Muscle layer of colon (tissue), 2 donors: ENCODE measurements around the gene TMEM8B.

ENCODE experiments used
- H3K27ac ChIP-seq: one replicate; pipeline ENCODE4 v1.7.0; 2013; ENCODE audit warnings: low read depth, mild to moderate bottlenecking, low read length, moderate library complexity
- H3K27me3 ChIP-seq, 2 donors: one replicate each; pipeline ENCODE4 v1.7.0; 2013; ENCODE audit warnings: low read length in 2 of 2, mild to moderate bottlenecking in 2 of 2; ENCODE audit not compliant: insufficient read depth in 2 of 2, control insufficient read depth in 1 of 2
- H3K36me3 ChIP-seq: one replicate; pipeline ENCODE4 v1.7.0; 2013; ENCODE audit warnings: mild to moderate bottlenecking, low read length; ENCODE audit not compliant: insufficient read depth
- H3K4me1 ChIP-seq: one replicate; pipeline ENCODE4 v1.7.0; 2013; ENCODE audit warnings: mild to moderate bottlenecking, low read length; ENCODE audit not compliant: insufficient read depth
- H3K4me3 ChIP-seq, 2 donors: one replicate each; pipeline ENCODE4 v1.7.0; 2013; ENCODE audit warnings: low read length in 2 of 2, low read depth in 1 of 2, mild to moderate bottlenecking in 1 of 2, moderate library complexity in 1 of 2
- H3K9ac ChIP-seq: one replicate; pipeline ENCODE4 v1.7.0; 2013; ENCODE audit warnings: low read length
- H3K9me3 ChIP-seq: one replicate; pipeline ENCODE4 v1.7.0; 2013; ENCODE audit warnings: mild to moderate bottlenecking, low read length
- donor health status: abdominal sarcoma.
- donor health status: Adenocarcinoma of cecum.

TMEM8B gene

GRCh38 chr9:35793461-35793860 lies 35.6 kb upstream of the TMEM8B start:
- H3K27me3 ChIP-seq, result no peaks in the 10 kb centered on the region
- H3K4me3 ChIP-seq, result peak overlapping the region; percentile 6 to 41
- no peaks in the 10 kb centered on the region for H3K9me3 ChIP-seq
- H3K36me3 ChIP-seq, result no peaks in the 10 kb centered on the region
- H3K4me1 ChIP-seq, result peaks cover 30% of the 10 kb centered on the region
- peak overlapping the region; percentile 37 for H3K9ac ChIP-seq
- peak overlapping the region; percentile 20 for H3K27ac ChIP-seq

DNA sequence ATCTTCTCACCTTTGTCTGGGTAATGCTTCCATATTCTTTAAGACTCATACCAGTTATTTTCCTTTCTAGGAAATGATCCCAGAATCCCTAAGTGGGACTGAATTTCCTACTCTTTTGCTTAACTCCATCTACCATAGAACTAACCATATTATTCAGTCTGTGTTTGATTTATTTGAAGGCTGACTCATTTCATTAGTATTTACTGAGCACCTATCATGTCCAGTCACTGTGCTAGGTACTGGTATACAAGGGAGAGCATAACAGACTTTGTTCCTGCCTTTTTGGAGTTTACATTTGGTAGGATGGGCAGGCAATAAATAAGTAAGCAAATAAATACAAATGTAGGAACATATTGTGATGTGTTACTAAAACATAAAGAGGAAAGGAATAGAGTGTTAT lies 33.3 kb upstream of the TMEM8B start:
- Histone ChIP-seq H3K9ac (no peak overlapping the region), H3K36me3 (peaks cover 9% of the 10 kb centered on the region), H3K4me3 (no peak overlapping the region), H3K4me1 (peaks cover 23% of the 10 kb centered on the region), H3K27me3 (no peaks in the 10 kb centered on the region), H3K27ac (no peak overlapping the region), H3K9me3 (no peaks in the 10 kb centered on the region)

- peaks cover 27% of the 10 kb centered on the region for H3K36me3 ChIP-seq
- H3K4me1 ChIP-seq, result peaks cover 15% of the 10 kb centered on the region
- no peaks in the 10 kb centered on the region for H3K9me3 ChIP-seq
Measured at GRCh38 chr9:35797311-35798109, 31.5 kb upstream of the TMEM8B start.

GRCh38 chr9:35798658-35799374 lies 30.2 kb upstream of the TMEM8B start:
- H3K27me3 ChIP-seq, result no peaks in the 10 kb centered on the region
- H3K9me3 ChIP-seq, result no peaks in the 10 kb centered on the region
- H3K36me3 ChIP-seq, result peaks cover 31% of the 10 kb centered on the region
- no peak overlapping the region for H3K4me3 ChIP-seq
- H3K4me1 ChIP-seq, result peaks cover 2% of the 10 kb centered on the region
- no peak overlapping the region for H3K27ac ChIP-seq
- no peak overlapping the region for H3K9ac ChIP-seq

More at GRCh38 chr9:35797311-35798109, 31.5 kb upstream of the TMEM8B start:
- H3K4me3 ChIP-seq, result no peak overlapping the region
- no peak overlapping the region for H3K27ac ChIP-seq
- no peak overlapping the region for H3K9ac ChIP-seq
- no peaks in the 10 kb centered on the region for H3K27me3 ChIP-seq

GRCh38 chr9:35800530-35800929 lies 28.5 kb upstream of the TMEM8B start:
- no peak overlapping the region for H3K9ac ChIP-seq
- H3K36me3 ChIP-seq, result peaks cover 38% of the 10 kb centered on the region
- H3K4me3 ChIP-seq, result no peak overlapping the region
- H3K4me1 ChIP-seq, result no peaks in the 10 kb centered on the region
- H3K27me3 ChIP-seq, result no peaks in the 10 kb centered on the region
- no peaks in the 10 kb centered on the region for H3K9me3 ChIP-seq
- no peak overlapping the region for H3K27ac ChIP-seq

DNA sequence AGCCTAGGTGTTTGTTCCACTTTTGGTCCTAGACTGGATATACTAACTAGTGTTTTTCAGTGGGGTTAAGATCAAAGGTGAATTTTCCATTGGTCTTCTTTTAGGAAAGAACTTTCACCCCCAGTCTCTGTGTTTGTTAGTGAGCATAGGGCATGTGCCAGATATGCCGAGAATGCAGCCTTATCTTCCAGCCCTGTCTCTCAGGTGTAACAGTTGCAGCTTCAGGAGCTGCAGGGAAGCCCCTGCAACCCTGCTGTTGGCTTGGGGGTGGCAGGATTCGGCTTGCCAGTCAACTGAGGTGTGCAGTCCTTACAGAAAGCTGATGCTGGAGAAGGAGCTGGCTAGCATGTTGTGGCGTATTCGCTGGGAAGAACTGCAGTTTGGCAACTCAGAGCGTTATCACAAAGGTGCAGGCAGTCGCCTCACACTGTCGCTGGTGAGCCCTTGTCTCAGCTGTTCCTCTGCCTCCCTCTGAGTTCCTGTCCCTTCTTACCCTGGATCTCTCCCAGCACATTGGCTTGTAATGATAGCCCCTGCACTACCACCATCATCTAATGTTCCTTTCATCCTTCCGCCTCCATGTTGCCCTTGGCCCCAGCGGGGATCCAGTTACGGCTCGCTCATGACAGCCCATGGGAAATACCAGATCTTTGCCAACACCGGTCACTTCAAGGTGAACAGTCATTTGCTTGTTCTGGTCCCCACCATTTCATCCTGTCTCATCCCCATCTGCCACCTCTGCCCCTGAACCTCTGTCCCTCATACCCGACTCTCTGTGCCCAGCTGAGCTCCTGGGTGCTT lies 27.5 kb upstream of the TMEM8B start:
- H3K9me3 ChIP-seq, result no peaks in the 10 kb centered on the region
- no peak overlapping the region for H3K4me3 ChIP-seq
- peaks cover 48% of the 10 kb centered on the region for H3K36me3 ChIP-seq
- no peak overlapping the region for H3K9ac ChIP-seq
- no peak overlapping the region for H3K27ac ChIP-seq
- no peaks in the 10 kb centered on the region for H3K4me1 ChIP-seq
- H3K27me3 ChIP-seq, result no peaks in the 10 kb centered on the region

GRCh38 chr9:35806101-35806500 lies 22.9 kb upstream of the TMEM8B start:
- no peaks in the 10 kb centered on the region for H3K27me3 ChIP-seq
- peaks cover 69% of the 10 kb centered on the region for H3K36me3 ChIP-seq
- H3K27ac ChIP-seq, result no peak overlapping the region
- no peak overlapping the region for H3K4me3 ChIP-seq
- no peak overlapping the region for H3K9ac ChIP-seq
- peaks cover 3% of the 10 kb centered on the region for H3K4me1 ChIP-seq
- no peaks in the 10 kb centered on the region for H3K9me3 ChIP-seq

GRCh38 chr9:35808433-35808832 lies 20.6 kb upstream of the TMEM8B start:
- H3K9me3 ChIP-seq, result no peaks in the 10 kb centered on the region
- H3K27me3 ChIP-seq, result no peaks in the 10 kb centered on the region
- H3K27ac ChIP-seq, result no peak overlapping the region
- no peak overlapping the region for H3K4me3 ChIP-seq
- peaks cover 50% of the 10 kb centered on the region for H3K36me3 ChIP-seq
- peaks cover 21% of the 10 kb centered on the region for H3K4me1 ChIP-seq
- H3K9ac ChIP-seq, result no peak overlapping the region

DNA sequence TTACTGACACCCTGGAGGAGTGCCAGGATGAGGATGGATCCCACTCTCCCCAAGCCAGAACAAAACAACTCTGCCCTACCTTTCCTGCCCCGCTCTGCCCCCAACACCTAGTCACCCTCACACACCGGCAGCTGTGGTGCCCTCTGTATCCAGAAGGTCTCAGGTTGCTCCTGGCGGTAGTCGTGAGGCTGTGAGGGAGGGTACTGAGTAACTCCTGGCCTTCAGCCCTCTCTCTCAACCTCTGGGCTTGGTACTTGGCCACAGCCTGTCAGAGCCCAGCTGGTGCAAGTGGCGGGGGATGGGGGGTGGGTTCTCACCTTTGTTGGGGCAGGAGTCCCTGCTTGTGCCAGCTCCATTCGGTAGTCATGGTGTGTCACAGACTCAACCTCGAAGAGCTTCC lies 18.9 kb upstream of the TMEM8B start:
- no peak overlapping the region for H3K9ac ChIP-seq
- no peak overlapping the region for H3K4me3 ChIP-seq
- H3K27ac ChIP-seq, result no peak overlapping the region
- peaks cover 48% of the 10 kb centered on the region for H3K36me3 ChIP-seq
- no peaks in the 10 kb centered on the region for H3K9me3 ChIP-seq
- peaks cover 30% of the 10 kb centered on the region for H3K4me1 ChIP-seq
- no peaks in the 10 kb centered on the region for H3K27me3 ChIP-seq

GRCh38 chr9:35811381-35812024 lies 17.5 kb upstream of the TMEM8B start:
- Histone ChIP-seq H3K9ac (no peak overlapping the region), H3K27ac (peak overlapping the region; percentile 28), H3K4me3 (peak overlapping the region; percentile 10 to 81), H3K36me3 (peaks cover 34% of the 10 kb centered on the region), H3K4me1 (peaks cover 30% of the 10 kb centered on the region), H3K27me3 (no peaks in the 10 kb centered on the region), H3K9me3 (no peaks in the 10 kb centered on the region)
